Brain pericyte (primary cell): Measurements from ENCODE around the gene MFSD6.
"Not testable (repeated sequence)": the region's sequence is repeated elsewhere in the genome, so short reads cannot be mapped to it uniquely, and the experiment has no call there.

Source experiments
- DNase-seq: peaks from one replicate; pipeline ENCODE4 v3.0.0-alpha.2; 2012; ENCODE audit warnings: low read depth, low spot score

MFSD6 gene

DNA sequence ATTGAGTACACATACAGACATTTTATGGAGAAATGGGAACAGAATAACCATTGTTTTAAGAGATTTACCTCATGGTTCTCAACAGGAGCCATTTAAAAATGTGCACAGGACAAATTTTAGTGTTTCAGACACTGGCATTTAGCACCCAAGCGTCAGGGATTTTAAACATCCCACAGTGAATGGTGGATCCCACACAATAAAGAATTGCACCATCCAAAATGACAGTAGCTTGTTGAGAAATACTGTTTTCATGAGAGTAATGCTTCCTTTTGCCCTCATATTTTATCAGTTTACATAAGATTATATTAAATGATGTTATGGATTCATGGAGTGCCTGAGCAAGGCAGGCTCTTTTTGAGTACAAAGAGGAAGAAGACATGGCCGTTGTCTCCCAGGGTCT is 54.0 kb downstream of the MFSD6 start:
- no peak for DNase-seq

DNA sequence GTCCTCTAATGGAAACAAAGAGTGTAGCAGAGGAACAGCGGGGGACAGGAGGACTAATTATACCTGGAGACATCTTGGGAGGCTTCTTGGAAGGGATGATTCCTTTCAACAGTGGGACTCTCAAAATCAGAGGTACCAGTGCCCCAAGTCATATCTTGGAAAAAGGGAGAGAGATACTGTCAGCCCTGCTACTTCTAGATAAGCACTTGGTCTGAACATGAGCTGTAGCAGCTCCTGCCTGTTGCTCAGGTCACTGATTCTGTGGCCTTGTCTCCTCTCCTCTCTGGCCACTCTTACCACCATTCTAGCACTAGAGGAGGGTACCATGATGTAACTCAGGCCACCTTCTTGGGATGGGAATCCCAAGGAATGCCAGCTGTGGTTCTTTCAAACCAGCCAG is 54.5 kb downstream of the MFSD6 start:
- no peak for DNase-seq

DNA sequence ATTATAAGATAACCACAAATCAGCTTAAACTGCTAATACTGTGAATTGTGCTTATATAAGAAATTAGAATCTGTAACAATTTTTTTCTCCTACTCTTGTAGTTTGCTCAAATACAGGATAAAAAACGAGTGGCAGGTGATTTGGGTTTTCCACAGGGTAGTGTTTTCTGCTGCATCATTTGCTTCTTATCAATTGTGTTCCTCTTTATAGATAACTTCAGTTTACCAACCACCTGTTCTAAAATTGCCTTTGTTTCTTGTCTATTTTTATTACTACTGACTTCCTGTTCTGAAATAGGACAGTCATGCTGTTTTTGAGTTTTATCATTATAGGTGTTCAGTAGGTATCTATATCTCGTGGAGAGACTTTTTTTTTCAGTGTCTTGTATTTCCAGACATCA is 56.9 kb downstream of the MFSD6 start:
- no peak for DNase-seq

DNA sequence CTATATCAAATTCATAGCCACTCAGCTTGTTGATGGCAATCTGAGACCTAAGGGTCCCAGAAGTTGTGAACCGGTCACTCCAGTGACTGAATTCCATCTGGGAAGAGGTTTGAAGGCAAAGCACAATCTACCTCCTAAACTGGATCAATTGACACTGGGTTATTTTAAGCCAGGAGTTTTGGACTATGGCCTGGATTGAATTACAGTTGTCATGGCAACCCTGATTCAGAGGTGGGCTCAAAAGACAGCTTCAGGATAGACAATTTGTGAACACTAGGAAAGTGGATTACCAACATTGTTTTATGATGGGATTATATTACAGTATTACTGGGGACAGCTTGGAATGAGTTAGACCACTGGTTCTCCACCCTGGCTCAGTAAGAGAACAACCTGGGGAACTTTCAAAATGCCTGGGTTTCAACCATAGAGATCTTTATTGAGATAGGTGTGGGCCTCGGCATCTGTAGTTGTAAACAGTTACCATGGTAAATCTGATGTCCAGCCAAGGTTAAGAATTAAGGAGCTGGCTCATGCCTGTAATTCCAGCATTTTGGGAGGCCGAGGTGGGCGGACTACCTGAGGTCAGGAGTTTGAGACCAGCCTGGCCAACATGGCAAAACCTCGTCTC is 58.8 kb downstream of the MFSD6 start:
- DNase-seq: no peak

DNA sequence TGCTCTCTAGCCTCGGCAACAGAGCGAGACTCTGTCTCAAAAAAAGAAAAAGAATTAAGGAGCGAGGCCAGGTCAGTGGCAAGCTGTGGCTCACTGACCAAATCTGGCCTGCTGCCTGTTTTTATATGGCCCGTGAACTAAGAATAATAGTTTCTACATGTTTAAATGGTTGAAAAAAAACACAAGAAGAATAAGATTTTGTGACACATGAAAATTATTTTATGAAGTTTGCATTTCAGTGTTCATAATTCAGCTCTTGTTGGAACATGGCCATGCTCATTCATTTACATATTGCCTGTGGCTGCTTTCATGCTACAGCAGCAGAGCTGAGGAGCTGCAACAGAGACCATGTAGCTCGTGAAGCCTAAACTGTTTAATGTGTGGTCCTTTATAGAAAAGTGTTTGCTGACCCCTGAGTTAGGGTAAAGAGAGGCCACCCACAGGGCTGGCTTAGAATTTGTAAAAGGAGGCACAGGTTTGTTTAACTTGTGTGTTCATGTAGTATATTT is 59.5 kb downstream of the MFSD6 start:
- no peak for DNase-seq

DNA sequence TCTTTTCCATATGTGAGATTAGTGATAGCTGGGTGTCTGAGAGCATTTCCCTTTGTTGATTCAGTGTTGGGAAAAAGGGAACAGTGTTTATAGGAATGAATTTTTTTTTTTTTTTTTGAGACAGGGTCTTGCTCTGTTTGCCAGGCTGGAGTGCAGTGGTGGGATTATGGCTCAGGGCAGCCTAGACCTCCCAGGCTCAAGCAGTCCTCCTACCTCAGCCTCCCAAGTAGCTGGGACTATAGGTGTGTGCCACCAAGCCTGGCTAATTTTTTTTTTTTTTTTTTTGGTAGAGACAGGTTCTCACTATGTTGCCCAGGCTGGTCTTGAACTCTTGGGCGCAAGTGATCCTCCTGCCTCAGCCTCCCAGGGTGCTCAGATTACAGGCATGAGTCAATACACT is 60.2 kb downstream of the MFSD6 start:
- not testable (repeated sequence) for DNase-seq

DNA sequence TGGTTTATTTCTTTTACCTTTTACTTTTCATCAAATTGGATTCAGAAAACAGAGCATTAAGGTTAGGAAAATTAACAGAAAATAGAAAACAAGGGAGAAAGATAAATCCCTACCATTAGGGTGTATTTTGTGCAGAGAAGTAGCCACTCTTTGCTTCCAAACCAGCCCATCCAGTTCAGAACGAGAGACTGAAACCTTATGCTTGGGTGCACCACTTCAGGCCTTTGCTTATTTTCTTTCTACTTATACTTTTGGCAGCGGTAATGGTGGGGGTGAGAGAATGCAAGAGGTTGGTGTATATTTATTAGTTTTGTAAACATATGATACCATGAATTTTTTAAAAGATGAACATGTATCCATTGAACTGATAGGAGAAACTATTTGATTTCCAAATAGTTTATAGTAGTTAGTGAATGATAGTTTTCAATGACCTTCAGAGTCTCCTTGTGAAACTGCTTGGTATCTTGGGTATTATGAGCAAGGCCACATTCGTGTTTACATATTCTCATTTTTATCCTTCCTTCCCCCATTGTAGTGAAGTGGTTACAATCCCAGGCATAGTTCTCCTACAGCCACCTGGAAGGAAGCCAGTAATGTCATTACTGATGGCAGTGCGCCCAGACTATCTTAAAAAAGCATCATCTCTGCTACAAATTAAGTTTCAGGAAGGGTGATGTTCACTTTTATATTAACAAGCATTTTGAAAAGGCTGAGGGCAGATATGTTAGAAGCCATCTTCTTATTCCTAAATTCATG is 60.8 kb downstream of the MFSD6 start:
- DNase-seq: peak; percentile 91

DNA sequence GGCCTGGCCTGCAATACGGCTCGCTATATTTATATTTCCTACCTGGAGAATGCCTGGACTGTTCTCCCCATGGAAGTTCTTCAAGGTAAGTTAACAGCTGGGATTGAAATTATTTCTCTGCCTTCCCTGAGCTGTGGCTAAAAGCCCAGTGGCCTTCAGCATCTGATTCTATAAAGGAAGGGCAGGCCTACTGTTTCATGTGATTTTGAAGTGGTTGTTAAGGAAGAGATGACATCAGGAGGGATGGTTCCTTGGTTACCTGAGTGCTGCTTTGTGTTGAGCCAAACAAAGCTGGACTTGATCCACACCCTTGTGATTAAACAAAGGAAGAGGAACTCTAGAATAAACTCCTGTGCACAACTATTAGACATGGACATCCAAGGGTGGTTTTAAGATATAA is 61.6 kb downstream of the MFSD6 start:
- no peak for DNase-seq

DNA sequence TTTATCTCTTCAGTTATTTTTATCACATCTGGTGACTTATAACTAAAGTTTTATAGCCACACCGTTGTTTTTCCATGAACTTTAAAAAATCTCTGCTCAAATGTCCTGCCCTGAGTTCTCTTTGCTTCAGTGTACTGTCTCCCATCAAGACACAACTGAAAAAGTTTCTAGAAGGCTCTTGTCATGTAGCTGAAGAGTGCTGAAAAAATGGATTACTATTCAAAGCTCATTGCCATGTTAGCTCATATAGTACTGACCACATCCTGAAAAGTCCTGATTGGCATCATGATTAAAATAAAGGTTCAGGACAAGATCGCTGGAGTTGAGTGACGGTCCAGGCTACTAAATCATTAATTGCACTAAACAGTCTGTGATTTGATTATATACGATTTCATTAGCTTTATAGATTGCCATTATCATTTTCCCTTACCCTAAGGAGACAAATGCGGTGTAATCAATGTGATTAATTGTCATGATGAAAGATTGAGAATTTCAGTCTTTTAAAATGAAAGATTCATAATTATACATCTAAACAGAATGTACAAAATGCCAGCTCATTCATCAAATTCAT is 62.2 kb downstream of the MFSD6 start:
- DNase-seq: no peak

DNA sequence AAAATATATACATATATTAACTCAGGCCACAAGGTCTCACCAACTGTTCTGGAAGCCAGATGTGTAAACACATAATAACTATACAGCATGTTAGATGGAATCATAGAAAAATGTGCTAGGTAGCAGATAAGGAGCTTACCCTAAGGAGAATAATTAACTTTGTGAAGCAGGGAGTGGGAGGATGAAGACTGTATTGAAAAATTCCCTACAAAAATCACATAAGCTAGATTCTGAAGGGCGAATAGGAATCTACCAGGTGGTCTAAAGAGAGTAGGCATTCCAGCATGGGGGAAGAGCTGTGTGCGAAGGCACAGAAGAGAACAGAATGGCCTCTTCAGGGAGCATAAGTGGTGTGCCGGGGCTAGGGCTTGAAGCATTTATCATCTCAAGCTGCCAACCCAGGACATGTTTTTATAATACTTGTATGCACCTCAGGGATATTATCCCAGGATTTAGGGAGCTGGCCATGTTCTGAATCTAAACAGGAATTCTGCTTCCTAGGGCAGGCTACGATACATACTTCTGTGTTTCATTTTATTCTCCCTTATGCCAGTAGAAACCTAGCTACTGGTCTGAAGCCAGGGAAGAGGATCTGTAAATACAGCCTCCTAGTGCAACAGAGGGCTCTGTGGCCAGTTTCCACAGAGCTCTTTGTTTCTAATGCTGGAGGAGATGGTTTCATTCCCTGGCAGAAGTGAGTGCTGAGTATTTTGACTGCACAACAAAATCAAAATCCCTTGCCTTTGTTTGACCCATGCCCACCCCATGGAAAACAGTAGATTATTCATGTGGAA is 69.7 kb downstream of the MFSD6 start:
- no peak for DNase-seq

DNA sequence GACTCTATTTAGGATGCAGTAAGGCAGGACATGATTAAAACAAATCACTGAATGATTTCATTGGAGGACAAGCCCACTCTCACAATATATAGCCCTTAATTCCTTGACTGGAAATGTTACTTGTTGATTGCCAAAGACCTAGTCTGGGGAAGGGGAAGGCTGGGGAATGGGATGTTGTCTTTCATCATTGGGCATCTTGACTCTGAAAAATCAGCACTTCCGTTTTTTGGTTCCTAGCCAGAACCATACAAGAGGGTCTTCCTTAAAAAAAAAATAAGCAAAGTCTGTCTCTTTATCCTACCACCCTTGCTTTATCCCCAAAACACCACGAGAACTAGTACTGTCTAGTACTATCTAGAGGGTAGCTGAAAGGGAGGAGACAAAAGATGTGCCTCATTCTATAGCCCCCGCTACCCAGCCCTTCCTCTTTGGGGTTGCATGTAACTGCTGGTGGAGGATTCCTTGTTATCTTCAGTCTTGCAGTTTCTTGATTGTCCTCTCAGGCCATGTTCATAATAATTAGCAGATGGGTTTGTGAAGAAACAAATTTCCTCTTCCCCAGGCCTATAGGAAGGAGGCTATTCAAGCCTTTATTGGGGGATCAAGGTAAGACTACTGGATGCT is 70.5 kb downstream of the MFSD6 start:
- no peak for DNase-seq

DNA sequence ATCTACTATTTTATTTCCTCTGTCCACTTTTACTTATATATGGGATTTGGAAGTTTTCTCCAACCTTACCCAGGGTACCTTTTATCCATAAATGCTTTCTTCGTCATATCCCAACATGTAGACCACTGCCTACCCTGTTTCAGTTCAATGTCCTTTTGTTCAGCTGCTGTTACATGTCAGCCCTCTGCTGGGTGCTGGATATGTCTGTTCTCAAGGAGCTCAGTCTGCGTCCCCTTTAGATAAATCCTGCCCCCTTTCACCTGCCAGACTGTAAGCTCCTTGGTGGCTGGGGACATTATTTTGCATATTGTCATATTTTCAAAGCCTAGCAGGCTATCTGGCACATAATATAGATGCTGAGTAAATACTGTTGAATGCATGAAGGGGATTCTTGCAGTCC is 73.2 kb downstream of the MFSD6 start:
- no peak for DNase-seq

DNA sequence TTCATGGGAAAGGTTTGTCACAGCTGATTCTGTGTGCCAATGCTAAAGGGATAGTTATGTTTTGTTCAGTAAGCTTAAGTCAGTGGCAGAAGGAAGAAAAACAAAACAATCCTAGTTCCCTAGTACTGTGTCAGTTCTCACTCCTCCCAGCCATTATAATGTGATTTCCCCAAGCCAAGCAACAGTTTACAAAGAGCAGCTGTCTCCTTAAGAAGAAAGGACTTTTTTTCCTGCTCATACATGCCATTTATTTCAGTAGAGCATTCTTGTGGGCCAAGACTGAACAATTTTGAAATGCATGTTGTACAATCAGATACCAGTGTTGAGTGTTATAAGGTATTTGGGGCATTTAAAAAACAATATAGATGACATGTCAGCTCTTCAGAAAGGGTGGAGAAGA is 74.3 kb downstream of the MFSD6 start:
- DNase-seq: no peak

DNA sequence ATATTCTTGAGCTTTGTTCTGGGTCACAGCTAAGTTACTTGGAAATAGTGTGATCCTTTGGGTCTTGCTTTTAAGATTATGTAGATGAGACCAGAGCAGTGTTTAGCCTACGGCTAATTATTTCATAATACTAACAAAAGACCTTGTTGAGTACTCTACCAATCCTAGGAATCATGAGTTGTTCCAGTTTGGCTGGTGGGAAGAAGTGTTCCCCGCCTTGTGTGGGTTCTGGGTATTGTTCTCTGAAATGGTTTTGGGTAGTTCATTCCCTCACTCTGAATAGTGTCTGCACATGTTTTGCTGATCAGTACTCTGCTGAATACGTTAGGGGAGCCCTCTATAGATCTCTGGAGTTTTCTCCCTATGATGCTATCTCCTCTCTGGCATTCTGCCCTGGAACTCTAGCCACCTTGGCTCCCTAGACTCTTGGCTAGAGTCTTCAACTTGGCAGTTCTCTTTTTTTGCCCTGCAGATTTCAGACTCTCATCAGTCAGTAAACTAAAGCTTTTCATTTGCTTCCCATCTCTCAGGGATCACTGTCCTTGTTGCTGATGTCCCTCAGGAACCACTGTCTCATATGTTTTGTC is 78.0 kb downstream of the MFSD6 start:
- no peak for DNase-seq

DNA sequence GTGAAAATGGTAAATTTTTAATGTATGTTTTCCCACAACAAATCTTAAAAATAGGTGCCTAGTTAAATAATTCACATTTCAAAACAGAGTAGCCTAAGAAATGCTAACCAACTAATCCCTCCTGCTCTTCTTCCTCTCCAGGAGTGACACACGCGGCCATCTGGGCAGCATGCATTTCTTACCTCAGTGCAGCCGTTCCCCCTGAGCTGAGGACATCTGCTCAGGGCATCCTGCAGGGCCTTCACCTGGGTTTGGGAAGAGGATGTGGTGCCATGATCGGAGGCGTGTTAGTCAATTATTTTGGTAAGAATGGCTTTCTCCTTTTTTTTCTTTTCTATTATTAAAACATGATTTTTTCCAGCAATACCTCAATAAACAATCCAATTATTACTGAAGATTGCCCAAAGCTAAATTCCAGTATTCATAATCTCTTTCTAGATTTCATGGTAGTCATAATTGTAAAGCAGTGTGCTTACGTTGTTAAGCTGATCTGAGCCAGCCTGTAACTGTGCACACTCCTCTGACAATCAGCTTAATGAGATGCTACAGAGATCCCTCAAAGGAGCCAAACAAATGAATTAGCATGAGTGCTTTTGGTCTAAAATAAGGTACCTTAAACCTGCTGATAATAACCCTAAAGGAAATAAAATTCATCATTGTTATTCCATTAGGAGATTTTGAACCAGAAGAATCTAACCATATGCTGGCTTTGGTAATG is 80.5 kb downstream of the MFSD6 start:
- DNase-seq: no peak

DNA sequence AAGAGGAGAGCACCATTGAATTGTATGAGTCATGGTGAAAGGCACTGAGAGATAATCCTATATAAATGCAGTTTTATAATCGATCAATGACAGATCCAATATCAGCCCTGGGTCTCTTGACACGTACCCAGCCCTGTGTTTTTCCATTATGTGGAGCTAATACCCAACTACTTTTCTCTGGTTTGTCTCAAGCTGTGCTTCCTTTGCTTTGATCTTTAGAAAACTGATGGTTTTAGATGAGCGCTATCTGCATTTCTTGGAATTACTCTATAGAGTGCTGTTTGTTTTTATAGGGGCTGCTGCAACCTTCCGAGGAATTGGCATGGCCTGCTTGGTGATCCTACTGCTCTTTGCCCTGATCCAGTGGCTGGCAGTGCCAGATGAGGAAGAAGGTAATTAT is 81.3 kb downstream of the MFSD6 start:
- no peak for DNase-seq

DNA sequence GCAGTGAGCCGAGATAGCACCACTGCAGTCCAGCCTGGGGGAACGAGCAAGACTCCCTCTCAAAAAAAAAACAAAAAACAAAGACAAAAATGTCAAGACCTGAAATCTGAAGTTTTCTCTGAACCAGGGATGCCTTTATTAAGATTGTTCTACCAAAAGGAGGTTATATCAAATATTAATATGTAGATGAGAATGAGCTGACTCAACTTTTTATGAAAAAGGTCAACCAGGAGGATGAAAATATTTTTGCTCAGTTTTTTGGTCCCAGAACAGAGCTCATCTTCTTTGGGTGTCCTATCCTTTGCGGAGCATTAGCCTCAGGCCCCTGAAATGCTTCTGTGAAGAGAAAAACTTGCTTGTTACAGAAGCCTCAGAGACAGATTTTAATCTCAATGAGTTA is 82.3 kb downstream of the MFSD6 start:
- no peak for DNase-seq

DNA sequence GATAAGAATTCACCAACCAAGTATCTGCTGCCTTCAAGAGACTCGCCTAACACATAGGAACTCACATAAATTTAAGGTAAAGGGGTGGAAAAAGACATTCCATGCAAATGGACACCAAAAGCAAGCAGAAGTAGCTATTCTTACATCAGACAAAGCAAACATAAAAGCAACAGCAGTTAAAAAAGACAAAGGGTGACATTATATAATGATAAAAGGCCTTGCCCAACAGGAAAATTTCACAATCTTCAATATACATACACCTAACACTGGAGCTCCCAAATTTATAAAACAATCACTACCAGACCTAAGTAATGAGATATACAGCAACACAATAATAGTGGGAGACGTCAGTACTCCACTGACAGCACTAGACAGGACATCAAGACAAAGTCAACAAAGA is 84.9 kb downstream of the MFSD6 start:
- DNase-seq: no peak

DNA sequence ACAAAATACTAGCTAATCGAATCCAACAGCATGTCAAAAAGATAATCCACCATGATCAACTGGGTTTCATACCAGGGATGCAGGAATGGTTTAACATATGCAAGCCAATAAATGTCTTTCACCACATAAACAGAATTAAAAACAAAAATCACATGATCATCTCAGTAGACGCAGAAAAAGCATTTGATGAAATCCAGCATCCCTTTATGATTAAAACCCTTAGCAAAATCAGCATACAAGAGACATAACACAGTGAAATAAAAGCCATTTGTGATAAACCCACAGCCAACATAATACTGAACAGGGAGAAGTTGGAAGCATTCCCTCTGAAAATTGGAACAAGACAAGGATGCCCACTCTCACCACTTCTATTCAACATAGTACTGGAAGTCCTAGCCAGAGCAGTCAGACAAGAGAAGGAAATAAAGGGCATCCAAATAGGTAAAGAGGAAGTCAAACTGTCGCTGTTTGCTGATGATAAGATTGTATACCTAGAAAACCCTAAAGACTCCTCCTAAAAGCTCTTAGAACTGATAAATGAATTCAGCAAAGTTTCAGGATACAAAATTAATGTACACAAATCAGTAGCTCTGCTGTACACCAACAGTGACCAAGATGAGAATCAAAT is 86.6 kb downstream of the MFSD6 start:
- not testable (repeated sequence) for DNase-seq

DNA sequence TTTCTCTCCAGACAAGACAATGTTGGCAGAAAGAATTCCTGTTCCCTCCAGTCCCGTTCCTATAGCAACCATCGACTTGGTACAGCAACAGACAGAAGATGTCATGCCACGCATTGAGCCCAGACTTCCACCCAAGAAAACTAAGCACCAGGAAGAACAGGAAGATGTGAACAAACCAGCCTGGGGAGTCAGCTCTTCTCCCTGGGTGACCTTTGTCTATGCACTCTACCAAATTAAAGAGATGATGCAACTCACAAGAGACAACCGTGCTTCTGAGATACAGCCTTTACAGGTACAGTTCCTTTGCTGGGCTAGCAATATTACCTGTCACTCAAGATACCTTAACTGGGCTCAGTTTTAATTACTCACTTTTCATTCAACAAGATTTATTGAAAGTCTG is 89.3 kb downstream of the MFSD6 start:
- no peak for DNase-seq
